GM21526 (cell line): ENCODE data around the gene SH3TC1.

Experiments
- ATAC-seq: cut with Tn5 transposase; IDR thresholded peaks from one replicate; pipeline ENCODE4 v1.9.1; 2021; ENCODE audit warnings: moderate library complexity; ENCODE audit not compliant: unreplicated experiment, low FRiP score

Gene SH3TC1

DNA sequence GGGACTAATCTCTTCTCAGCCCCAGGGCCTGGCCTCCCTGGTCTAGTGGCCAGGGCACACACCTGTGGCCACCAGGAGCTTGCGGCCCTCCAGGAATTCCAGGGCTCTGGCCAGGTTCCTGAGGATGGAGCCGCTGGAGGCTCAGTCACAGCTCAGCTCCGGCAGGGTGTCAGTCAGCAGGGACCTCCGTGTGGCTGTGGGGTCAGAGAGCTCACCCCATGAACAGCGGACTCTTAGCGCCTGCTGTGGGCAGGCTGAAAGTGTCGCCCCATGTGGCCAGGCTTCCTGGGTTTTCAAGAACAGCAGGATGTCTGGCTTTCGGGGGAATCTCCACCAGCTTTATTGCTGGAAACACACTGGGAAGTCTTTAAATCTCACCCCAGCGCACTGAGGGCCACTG, 19.3 kb upstream of the SH3TC1 start:
- no peak for ATAC-seq

DNA sequence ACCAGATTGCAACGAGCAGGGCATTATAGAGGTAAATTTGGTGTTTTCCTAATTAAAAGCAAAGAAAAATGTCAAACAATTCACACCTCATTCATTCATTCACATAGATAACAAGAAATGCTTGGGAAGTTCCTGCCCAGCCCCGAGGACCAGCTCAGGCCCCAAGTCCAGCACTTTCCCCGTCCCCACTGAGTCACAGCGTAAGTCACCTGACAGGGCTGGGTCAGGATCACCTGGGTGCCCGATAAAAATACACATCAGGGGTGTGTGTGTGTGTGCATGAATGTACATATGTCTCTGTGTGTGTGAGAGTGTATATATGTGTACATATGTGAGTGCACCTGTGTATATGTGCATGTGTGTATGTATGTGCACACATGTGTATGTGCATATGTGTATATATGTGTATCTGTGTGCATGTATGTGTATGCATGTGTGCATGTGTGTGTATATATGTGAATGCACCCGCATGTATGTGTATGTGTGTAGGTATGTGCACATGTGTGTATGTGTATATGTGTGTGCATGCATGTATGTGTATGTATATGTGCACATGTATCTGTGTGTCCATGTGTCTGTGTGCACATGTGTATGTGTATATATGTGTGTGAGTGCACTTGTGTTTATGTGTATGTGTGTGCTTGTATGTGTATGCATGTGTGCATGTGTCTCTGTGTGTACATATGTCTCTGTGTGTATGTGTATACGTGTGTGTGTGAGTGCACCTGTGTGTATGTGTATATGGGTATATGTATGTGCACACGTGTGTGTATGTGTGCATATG, 18.6 kb upstream of the SH3TC1 start:
- ATAC-seq, result no peak

DNA sequence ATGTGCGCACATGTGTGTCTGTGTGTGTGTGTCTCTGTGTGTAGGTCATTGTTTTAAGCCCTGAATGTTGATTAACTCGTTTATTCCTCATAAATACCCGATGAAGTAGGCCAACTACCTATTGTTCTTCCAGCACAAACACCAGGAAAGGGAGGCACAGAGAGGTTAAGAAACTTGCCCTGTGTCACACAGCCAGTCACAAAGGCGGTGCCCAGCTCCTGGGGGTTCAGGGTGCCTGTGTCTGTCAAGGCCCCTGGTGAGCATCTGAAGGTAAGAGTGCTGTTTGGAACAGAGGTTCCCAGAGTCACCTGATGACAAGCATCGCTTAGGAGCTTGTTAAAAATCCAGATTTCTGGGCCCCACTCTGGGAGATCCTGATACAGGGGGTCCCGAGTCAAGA, 18.0 kb upstream of the SH3TC1 start:
- ATAC-seq, result no peak

DNA sequence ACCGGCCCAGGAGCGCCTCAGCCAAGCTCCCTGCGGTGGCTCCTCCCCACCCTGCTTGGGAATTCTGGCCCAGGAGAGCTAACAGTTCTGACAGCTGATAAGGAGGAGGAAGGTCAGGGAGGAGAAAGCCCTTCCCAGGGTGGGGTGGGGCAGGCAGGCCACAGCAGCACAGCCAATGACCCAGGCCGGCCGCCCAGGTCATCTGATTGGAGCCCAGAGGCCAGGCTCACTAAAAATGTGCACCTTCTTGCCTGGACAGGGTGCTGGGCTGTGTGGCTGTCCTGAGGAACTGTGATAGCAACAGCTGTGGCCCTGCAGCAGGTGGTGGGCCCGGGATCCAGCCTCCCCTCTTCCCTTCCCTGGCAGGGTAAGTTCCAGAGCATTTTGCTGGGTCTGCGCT, 17.2 kb upstream of the SH3TC1 start:
- no peak for ATAC-seq

DNA sequence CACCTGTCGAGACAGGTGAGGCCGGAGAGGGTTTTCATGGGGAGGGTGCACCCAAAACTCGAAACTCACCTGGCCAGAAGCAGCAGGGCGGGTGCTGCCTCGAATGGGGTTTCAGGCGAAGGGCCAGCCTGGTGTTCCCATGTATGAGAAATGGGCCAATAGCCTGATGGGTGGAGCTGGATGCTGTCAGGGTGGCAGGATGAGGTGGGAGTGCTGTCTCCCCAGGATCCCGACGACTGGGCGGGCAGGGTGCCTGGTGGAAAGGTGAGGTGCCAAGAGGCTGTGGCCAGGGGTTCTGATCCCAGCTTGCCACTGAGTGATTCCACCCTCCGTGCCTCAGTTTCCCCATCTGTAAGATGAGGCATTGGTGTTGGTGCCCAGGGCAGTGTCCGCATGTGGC, 16.8 kb upstream of the SH3TC1 start:
- no peak for ATAC-seq

DNA sequence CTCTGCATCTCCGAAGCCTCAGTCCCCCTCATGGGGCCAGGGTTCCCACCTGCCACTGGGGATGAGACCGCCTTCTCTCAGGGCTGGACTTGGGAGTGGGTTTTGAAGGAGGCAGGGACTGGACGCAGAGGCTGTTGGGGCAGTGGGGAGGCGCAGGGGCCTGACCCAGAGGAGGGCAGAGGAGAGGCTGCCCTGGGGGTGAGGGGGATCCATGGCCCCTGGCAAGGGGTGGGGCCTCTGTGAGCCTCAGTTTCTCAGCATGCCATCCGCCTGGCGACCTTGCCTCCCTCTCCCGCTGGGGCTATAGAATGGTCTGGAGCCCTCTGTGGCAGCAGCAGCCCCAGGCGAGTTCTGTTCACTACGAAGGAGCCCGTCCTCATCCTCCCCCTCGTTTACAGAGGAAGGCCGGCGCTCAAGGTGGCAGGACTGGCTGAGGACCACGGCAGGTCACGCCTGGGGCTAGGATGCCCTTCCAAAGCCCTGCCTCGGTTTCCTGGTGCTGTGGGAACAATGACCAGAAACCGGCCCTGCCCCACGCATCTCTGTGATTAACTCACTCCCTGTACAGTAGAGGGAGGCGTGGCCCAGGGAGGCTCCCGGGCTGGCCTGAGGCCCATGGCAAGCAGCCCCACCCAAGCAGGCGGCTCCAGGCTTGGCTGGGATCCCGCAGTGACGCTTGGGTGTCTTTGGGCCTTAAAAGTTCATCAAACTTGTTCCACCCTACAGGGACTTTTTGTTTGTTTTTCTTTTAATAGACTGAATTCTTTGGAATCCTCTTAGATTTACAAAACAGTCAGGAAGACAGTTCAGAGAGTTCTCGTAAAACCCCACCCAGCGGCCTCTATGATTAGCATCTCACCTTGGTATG, 16.0 kb upstream of the SH3TC1 start:
- ATAC-seq, result no peak

DNA sequence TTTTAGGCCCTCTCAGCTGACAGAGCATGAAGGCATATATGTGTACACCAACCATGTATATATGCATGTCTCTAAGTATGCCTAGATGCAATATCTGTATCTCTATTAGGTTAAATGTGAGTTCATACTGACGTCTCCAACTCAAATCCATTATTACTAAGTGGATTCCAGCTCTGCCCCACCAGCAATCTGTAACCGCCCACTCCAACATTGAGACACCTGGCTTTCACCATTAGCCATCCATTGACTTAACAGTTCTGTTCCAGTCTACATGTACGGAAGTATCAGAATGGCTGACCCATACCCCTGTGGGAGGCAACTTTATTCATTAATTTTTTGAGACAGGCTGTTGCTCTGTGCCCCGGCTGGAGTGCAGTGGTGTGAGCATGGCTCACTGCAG, 15.0 kb upstream of the SH3TC1 start:
- no peak for ATAC-seq

DNA sequence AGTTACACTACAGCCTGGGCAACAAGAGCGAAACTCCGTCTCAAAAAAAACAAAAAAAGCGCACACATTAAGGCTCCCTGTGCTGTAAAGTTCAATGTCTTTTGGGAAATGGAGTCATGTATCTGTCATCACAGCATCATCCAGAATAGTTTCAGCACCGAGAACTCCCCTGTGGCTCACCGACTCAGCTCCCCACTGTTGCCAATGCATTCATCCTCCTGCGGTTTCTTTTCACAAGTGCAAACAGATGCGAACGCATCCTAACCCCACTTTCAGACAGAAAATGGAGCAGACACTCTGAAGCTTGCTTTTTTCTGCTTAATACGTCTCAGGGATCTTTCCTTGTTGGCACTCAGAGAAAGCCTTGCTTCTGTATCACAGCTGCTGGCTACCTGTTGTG, 13.8 kb upstream of the SH3TC1 start:
- ATAC-seq, result no peak

DNA sequence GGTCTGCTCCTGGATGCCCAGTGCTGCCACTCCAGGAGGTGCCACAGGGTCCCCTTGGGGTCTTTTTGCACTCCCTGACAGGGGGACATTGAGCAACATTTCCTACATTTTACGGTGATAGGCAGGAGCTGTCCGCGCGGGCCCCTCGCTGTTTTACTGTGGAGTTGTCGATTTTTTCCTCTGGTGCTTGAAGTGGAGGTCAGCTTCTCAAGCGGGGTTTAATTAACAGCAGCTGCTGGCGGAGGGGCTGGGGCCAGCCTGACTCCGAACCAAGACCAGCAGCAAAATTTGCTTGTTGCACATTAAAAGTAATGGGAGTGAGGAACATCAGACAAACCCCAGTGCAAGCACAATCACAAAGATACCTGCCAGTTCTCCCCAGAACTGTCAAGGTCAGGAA, 13.2 kb upstream of the SH3TC1 start:
- no peak for ATAC-seq

DNA sequence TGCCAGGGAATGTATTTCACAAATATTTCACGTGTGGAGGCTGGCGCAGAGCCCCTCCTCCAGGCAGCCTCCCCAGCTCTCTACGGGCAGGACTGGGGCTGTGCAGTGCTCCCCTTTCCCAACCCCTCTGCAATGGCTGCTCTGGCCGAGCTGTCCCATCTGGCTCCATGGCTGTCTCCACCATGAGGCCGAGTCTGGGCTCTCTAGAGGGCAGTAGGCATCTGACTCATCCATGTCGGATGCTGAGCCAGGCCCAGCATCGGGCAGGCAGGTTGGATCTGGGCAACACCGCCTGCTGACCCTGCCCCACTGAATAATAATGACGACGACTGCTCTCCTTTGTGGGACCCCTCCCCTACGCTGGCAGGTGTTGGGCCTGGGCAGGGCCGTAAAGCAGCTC, 11.0 kb upstream of the SH3TC1 start:
- no peak for ATAC-seq

DNA sequence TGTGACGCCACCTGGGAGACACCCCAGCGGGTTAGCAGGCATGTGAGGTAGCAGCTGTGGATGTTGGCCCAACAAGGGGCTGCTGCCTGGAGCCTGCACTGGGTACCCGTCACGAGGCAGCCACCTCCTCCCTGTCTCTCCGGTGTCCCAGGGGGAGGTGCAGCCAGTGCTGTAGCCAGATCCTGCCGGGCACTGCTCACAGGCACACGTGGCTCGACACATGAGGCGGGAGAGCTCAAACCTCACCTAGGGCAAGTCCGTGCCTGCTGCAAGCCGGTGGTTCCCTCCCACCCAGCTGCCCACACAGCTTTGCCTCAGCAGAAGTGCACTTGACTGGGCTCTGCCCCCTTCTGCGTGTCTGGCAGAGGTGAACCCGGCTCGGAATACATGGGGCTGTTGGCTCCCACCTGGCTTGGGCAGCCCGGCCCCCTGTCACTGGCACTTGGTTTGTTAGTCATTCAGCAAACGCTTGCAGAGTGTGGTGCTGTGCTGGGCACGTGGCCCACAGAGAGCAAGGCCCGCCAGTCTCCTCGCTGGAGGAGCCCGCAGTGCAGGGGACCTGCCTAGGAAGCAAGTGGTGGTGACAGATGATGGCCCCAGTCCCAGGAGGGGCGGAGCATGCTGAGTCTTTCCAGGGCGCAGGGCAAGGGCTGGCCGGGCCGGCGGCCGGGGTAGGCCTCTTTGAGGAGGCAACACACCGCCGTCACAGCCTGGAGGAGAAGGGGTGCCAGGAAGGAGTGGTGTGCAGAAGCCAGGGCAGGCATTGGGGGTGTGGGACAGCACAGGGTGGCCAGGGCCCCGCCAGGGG, 10.1 kb upstream of the SH3TC1 start:
- ATAC-seq, result no peak

DNA sequence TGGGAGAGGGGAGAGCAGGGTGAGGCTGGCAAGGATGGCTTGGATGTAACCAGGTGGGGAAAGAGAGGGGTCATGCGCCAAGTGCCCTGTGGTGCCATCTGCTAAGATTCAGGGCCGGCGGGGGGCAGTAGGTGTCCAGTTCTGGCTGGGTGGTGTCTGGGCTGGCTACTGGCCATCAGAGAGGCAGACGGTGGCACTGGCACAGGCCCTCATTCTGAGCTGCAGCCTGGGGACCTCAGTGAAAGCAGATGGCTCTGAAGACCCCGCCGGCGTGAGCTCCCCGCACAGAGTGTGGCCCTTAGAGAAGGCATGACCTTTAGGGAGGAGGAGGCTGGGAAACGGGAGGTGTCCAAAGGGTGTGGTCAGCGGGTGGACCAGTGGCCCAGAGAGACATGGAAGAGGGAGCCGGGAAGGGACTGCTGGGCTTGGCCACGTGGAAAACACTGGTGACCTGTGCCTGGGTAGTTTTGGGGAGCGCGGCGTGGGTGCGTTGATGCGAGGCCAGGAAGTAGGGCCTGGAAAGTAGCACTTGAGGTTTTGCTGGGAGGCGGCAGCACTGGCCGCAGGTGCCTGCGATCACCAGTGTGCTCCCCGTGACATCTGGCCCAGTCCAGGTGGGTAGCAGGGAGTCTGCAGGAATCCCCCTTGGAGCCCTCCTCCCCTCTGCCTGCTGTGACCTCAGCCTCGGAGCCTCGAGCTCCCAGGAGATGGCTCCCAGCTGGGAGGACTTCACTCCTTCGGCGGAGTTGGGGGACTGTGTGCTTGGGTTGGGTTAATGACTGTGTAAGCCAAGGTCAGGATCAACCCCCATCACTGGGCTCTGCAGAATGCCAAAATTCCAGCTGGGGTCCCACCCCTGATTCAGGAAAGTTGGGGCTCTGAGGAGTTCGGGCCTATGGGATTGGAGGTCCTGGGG, 9.3 kb upstream of the SH3TC1 start:
- ATAC-seq, result no peak

DNA sequence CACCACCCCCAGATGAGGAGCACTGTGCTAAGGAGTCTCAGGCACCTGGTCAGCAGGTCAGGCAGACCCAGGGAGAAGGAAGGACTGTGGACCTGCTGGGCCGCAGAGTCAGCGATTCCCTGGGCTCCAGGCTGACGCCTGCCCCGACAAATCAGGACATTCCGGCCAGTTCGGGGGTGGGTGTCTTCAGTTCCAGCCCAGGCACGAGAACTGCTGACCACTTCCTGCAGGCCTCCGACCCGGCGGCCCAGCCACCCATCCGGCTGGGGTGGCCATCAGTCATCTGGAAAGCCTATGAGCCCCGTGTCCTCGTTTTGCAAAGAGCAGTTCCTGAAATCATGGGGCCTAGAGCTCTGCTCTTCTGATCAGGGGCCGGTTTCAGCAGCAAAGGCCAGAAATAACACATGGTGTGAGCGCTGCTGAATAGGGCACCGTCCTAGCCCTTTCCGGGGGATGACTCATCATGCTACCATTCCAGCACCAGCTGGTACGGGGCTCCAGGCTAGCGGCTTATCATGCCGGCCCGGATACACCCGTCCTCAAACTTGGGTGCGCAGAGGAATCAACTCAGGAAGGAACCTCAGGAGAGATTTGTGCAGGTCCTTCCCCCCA, 7.8 kb upstream of the SH3TC1 start:
- peak; percentile 37 for ATAC-seq

DNA sequence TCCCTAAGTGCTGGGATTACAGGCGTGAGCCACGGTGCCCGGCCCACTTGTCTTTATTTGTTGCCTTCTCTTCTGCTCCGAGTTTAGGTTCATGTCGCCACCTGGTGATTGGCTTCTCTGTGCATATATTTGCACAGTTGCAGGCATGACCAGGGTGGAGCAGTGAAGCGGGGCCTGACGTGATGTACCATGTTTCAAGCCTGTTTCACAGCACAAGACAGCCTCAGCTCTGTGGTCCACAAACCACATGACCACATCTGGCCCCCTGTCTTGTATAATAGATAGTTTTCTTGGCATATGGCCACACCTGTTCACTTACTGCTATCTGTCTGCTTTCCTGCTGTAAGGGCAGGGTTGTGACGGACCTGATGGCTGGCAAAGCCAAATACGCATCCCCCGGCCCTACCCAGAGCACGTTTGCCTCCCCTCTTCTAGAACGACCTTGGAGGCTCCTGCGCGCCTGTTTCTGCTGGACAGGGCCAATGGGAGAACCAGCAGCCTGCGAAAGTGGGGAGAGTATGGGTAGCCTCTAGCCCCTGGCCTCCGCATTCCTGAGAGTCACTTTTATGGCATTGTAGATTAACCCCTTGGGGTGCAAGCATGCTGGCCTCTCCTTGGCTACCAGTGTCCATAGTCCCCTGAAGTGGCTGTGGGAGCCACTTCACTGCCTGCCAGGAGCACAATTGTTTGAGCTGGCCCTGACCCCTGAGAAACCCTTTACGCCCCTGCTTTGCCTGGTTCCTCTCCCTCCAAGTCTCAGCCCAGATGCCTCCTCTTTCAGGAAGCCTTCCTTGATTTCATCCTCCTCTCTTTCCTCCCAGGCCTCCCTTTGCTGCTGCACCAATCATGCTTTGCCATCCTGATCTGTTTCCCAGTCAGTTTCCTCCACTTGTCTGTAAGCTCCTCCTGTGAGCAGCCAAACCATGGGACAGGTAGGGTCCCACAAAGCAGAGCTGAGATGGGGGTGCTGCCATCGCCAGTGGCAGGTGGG, 6.0 kb upstream of the SH3TC1 start:
- peak; percentile 71 for ATAC-seq

DNA sequence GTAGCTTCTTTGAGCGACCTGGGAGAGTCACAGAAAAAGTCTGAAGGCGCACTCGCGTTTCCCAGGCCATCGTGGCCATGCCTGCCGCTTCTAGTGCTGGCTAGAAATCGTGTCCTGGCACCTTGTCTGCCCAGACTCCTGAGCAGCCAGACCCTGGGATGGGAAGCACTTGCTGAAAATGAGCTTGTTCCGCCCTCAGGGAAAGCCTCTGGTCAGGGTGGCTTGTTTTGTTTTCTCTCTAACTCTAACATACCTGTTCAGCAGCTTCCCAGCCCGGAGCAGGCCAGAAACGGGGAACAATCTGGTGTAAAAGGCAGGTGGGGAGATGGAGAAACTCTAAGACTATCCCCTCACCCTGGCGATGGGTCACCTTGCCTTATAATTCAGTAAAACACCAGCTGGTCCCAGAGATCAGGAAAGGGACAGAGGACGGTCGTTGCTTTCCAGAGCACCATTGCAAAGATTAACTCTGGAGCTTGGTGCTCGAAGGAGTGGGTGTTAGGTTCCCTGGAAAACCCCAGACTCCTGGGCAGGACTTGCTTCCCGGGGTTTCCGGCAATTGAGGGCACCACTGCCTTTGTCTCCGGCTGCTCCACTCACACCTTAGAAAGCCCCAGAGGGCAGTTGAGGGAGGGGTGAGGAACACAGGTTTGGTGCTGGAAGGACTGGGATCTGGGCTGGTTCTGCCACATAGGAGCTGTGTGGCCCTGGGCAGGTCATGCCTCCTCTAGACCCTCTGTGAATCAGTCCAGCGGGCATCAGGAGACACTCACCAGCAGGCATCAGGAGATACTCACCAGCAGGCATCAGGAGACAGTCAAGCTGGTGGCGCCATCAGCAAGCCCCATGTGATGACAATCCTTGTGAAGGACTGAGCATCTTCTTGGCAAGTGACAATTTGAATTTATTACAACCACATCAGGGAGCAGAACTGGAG, 4.5 kb upstream of the SH3TC1 start:
- no peak for ATAC-seq

DNA sequence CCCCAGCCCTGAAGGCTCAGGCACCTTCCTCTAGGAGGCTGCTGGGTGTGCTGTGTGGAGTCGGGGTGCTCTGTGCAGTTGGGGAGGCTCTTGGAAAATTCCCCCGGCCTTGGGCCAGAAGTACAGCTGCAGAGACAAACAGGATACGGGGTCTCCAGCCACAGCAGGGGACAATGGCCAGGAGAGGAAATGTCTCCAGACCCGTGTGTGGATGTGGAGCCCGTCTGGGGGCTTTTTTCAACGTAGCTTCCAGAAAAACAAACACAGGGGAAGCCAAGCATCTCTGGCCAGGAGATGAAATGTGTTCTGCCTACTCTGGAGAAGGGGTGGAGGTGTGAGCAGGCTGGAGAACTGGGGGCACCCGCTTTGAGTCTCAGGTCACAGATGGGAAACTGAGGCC, 3.7 kb upstream of the SH3TC1 start:
- no peak for ATAC-seq

DNA sequence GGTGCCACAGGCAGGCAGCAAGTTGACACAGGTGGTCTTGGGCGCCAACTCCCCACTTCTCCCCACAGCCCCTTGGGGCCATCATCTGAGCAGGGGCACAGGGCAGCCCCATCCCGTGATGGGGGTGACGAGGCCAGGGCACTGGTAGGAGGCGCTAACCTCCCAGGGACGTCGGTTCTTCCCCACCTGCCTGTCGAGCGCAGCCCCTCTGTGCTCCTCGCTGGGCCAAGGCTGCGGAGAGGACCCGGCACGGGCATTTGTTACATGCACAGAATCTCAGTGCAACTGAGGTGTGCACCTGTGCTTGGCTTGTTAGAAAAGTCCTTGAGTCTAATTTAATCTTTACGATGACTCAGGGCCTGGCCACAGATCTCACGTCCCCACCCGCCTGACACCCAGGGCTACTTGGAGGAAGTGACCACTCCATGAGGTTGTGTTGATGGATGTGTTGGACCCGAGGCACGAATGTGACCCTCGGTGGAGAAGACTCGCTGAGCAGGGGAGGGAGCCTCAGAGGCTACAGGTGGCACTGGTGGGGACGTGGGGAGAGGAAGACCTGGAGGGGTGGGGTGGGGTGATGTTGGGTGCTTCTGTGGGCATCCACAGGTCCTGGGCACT, 3.1 kb upstream of the SH3TC1 start:
- ATAC-seq, result no peak
